Gastrocnemius medialis (tissue), 4 donors: Measurements from ENCODE around the gene PCSK6. TPM values are rescaled to one million over a fixed set of nuclear protein-coding genes. Genes with fewer than 3 reads are reported as not detected.

Experiments used
- ATAC-seq, 2 donors: fragments of 150-250 bp; one replicate each; pipeline ENCODE4 v1.9.1; 2016
- DNase-seq, 2 donors: peaks; one replicate each; pipeline ENCODE4 v3.0.0-alpha.2; 2019
- H3K27ac ChIP-seq, 4 donors: fragments of 200-600 bp; sonication (generic); 1 replicate in 1 of 4; 2 replicates in 3 of 4; pipeline ENCODE4 v1.5.1; 2016 to 2018; ENCODE audit warnings: mild to moderate bottlenecking in 2 of 4, moderate library complexity in 1 of 4
- H3K27me3 ChIP-seq, 3 donors: fragments of 200-600 bp; sonication (generic) in 2 of 3; 1 replicate in 1 of 3; 2 replicates in 2 of 3; pipeline versions ENCODE4 v1.5.1 to v1.6.0; 2016 to 2019; ENCODE audit warnings: mild to moderate bottlenecking in 1 of 3, moderate library complexity in 1 of 3
- H3K36me3 ChIP-seq, 2 donors: fragments of 200-600 bp; sonication (generic) in 1 of 2; one replicate each; pipeline ENCODE4 v1.5.1; 2017 to 2018
- H3K4me1 ChIP-seq, 2 donors: fragments of 200-600 bp; sonication (generic) in 1 of 2; one replicate each; pipeline ENCODE4 v1.5.1; 2016 to 2017; ENCODE audit warnings: mild to moderate bottlenecking in 2 of 2
- H3K4me3 ChIP-seq, 4 donors: fragments of 200-600 bp; sonication (generic) in 3 of 4; 1 replicate in 1 of 4; 2 replicates in 3 of 4; pipeline ENCODE4 v1.5.1; 2016 to 2019; ENCODE audit warnings: mild to moderate bottlenecking in 2 of 4
- H3K9me3 ChIP-seq, 3 donors: fragments of 200-600 bp; sonication (generic) in 2 of 3; 1 replicate in 1 of 3; 2 replicates in 2 of 3; pipeline ENCODE4 v1.5.1; 2016 to 2019
- POLR2A ChIP-seq, 2 donors: fragments of 450-650 bp; IDR thresholded peaks; one replicate each; pipeline ENCODE4 v1.6.1; 2017; ENCODE audit warnings: antibody characterized with exemption in 2 of 2, mild to moderate bottlenecking in 2 of 2, moderate library complexity in 2 of 2
- in situ Hi-C, 4 donors: fragments of 200-750 bp; cut with MboI; loops; one replicate each; pipeline versions ENCODE4 v1.15.0 to v1.8.0; 2017; ENCODE audit warnings: low sequenced_read_pairs in 4 of 4
- intact Hi-C: fragments of 100-400 bp; cut with DNase I; formaldehyde crosslinking; loops from one replicate; pipeline ENCODE4 v1.15.1; 2023; ENCODE audit warnings: low total_unique reads
- total RNA-seq, 4 donors: library from RNA; depleted of rRNA; stranded (reverse); fragments of >200 nt; gene quantifications; one replicate each; pipeline versions ENCODE4 v1.1.0 to v1.2.3, GENCODE V29; 2016
- TF ChIP-seq, protein P1 (sequence below), 5 experiments: fragments of 450-650 bp in 3 of 5; fragments of 200-600 bp in 2 of 5; sonication (generic) in 2 of 5; IDR thresholded peaks in 4 of 5; conservative IDR thresholded peaks in 1 of 5; 1 replicate in 4 of 5; 2 replicates in 1 of 5; pipeline ENCODE4 v1.5.1; 2016 to 2019; ENCODE audit warnings: antibody characterized with exemption in 5 of 5, mild to moderate bottlenecking in 3 of 5, moderate library complexity in 3 of 5

The PCSK6 gene
- total RNA-seq, 4 donors from 2014 or later: 12.8 to 46.0 (median 23.6) TPM

DNA sequence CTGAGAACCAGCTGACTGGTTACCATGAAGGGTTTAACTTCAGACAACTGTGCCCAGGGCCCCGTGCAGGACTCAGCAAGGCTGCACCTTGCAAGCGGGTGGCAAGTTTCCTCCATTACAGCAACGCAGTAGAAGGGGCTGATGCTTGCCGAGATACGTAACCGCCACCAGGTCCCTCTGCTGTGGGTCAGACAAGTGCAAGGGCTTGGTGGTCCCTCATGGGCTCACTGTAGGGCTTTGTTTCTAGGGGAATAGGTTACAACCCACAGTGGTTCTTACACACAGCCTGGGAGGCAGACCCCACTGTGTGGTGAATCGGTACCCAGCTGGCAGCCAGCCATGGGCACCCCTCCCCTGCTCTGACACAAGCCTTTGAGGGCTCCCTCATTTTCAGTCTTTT lies 179.0 kb downstream of the PCSK6 start:
- intact Hi-C loops: no loop called here
- H3K4me3 ChIP-seq: no peak overlapping the region
- H3K27ac ChIP-seq: no peak overlapping the region
- H3K4me1 ChIP-seq: no peaks in the 10 kb centered on the region
- H3K36me3 ChIP-seq: peaks cover 0 to 18% of the 10 kb centered on the region in 2 donors
- no peak for TF ChIP-seq POLR2A (IDR thresholded peaks at IDR 0.05)
- TF ChIP-seq, protein P1, sequence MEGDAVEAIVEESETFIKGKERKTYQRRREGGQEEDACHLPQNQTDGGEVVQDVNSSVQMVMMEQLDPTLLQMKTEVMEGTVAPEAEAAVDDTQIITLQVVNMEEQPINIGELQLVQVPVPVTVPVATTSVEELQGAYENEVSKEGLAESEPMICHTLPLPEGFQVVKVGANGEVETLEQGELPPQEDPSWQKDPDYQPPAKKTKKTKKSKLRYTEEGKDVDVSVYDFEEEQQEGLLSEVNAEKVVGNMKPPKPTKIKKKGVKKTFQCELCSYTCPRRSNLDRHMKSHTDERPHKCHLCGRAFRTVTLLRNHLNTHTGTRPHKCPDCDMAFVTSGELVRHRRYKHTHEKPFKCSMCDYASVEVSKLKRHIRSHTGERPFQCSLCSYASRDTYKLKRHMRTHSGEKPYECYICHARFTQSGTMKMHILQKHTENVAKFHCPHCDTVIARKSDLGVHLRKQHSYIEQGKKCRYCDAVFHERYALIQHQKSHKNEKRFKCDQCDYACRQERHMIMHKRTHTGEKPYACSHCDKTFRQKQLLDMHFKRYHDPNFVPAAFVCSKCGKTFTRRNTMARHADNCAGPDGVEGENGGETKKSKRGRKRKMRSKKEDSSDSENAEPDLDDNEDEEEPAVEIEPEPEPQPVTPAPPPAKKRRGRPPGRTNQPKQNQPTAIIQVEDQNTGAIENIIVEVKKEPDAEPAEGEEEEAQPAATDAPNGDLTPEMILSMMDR (IDR thresholded peaks at IDR 0.05 in 4 of 5, conservative IDR thresholded peaks at IDR 0.05 in 1 of 5): no peak
- ATAC-seq: no peak
- no peak for DNase-seq
- in situ Hi-C loops: no loop called here
- no peaks in the 10 kb centered on the region for H3K27me3 ChIP-seq
- no peaks in the 10 kb centered on the region for H3K9me3 ChIP-seq

DNA sequence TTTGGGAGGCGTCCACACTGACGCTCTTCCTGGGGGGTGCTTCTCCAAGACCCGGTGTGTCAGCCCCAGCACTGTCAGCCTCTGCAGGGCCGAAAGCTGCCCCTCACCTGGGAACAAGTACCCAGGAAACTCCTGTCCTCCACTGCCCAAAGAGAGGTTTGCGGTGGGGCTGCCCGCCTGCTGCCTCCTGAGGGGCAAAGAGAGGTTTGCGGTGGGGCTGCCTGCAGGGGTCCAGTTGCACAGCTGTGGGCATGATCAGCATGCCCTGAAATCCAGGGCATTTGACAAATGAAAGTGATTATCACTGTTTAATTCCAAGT lies 179.4 kb downstream of the PCSK6 start:
- TF ChIP-seq, protein P1 (IDR thresholded peaks at IDR 0.05 in 4 of 5, conservative IDR thresholded peaks at IDR 0.05 in 1 of 5): no peak
- in situ Hi-C loops: no loop called here
- Histone ChIP-seq H3K36me3 (peaks cover 0 to 18% of the 10 kb centered on the region in 2 donors), H3K4me1 (no peaks in the 10 kb centered on the region), H3K27ac (no peak overlapping the region), H3K9me3 (no peaks in the 10 kb centered on the region), H3K27me3 (no peaks in the 10 kb centered on the region), H3K4me3 (no peak overlapping the region)
- ATAC-seq (no peak), DNase-seq (no peak)
- intact Hi-C loops: no loop called here

DNA sequence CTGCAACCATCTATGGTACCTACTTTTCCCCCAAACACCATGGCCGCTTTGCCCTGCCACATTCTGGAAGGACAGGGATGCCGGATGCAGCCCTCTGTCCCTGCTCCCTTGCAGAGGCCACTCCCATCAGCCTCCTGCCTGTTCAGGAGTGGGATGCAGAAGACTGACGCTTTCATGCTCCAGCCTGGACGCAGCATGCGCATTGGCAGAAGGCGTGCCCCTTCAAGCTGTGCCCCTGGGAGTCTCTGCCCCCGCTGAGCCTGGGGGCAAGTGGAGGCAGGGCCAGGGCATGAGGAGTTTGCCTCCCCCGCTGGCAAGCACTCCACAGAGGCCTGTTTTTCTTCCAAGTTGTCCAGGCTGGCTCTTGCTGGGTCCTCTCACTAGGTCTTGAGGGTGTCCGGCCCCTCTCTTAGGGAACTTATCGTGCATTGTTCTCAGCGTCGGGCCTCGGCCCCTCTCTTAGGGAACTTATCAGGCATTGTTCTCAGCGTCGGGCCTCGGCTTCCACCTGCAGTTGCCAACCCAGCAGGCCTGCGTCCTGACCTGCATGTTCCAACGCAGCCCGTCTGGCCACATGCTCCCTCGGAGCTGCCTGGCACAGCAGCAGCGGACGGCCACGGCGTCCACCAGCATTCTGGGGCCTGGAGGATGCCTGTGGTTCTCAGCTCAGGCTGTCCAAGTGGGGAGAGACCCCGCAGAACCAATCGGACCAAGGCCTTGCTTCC lies 179.9 kb downstream of the PCSK6 start:
- no peaks in the 10 kb centered on the region for H3K27me3 ChIP-seq
- no peak overlapping the region for H3K27ac ChIP-seq
- DNase-seq (no peak), ATAC-seq (no peak)
- H3K9me3 ChIP-seq: no peaks in the 10 kb centered on the region
- in situ Hi-C loops (no loop called here), intact Hi-C loops (loop anchor here (10.0 kb wide), 1 partner anchor 65 kb away; no protein-coding TSS in a partner anchor)
- peaks cover 0 to 18% of the 10 kb centered on the region in 2 donors for H3K36me3 ChIP-seq
- H3K4me1 ChIP-seq: no peaks in the 10 kb centered on the region
- no peak for TF ChIP-seq POLR2A (IDR thresholded peaks at IDR 0.05)
- TF ChIP-seq, protein P1 (IDR thresholded peaks at IDR 0.05 in 4 of 5, conservative IDR thresholded peaks at IDR 0.05 in 1 of 5): no peak
- no peak overlapping the region for H3K4me3 ChIP-seq

DNA sequence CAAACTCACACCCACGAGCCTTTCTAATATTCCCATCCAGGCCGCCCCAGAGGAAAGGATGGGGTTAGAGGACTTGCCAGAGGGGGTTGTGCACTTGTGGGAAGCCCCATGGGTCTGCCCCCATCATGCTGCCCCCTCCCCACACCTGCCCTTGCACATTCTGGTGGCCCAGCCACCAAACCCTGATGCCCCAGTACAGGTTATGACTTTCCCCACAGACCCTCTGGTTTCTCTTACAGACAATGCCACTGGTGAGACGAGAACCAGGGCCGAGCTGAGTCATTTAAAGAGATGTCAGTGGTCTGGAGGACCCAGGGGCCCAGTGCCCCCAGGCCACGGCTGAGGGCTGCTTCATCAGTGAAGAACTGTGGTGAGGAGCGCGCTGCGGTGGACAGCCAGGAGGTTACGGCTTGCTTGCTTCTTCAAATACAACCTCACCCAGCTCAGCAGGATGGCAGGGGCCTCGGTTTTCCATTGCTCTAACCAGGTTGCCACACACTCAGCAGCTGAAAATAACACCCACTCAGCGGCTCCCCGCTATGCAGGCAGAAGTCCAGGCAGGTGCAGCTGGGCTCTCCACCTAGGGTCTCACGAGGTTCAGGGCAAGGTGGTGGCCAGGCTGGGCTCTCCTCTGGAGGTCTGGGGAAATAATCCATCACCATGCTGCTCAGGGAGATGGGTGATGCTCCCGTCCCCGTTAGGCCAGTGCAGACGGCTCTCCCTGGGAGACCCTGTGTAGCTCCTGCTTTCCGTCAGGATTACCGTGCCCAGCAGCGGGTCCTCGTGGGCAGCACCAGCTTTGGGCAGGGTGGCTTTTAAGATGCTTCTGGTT lies 180.7 kb downstream of the PCSK6 start:
- H3K27ac ChIP-seq: no peak overlapping the region
- H3K4me3 ChIP-seq: no peak overlapping the region
- ATAC-seq (no peak), DNase-seq (no peak)
- H3K9me3 ChIP-seq: no peaks in the 10 kb centered on the region
- intact Hi-C loops: loop anchor here (10.0 kb wide), 1 partner anchor 66 kb away; no protein-coding TSS in a partner anchor
- H3K36me3 ChIP-seq: peaks cover 0 to 18% of the 10 kb centered on the region in 2 donors
- no peaks in the 10 kb centered on the region for H3K4me1 ChIP-seq
- in situ Hi-C loops: no loop called here
- no peaks in the 10 kb centered on the region for H3K27me3 ChIP-seq
- no peak for TF ChIP-seq POLR2A (IDR thresholded peaks at IDR 0.05)
- TF ChIP-seq, protein P1 (IDR thresholded peaks at IDR 0.05 in 4 of 5, conservative IDR thresholded peaks at IDR 0.05 in 1 of 5): no peak
